OCI-LY7 (cell line): ENCODE measurements around the gene ADCK2.

Source experiments
- EZH2phosphoT487 ChIP-seq: fragments of 200-600 bp; sonication (generic); IDR thresholded peaks from 2 replicates; pipeline ENCODE4 v1.6.1; 2018; ENCODE audit warnings: low read depth, borderline replicate concordance, mild to moderate bottlenecking, mixed run types, antibody characterized with exemption, low read length, moderate library complexity, mixed read lengths
- TF ChIP-seq, protein P1 (sequence below): fragments of 200-600 bp; sonication (generic); conservative IDR thresholded peaks from 2 replicates; pipeline ENCODE4 v1.5.1; 2014; ENCODE audit warnings: mild to moderate bottlenecking, antibody characterized with exemption, low read length, moderate library complexity, mixed read lengths

DNA sequence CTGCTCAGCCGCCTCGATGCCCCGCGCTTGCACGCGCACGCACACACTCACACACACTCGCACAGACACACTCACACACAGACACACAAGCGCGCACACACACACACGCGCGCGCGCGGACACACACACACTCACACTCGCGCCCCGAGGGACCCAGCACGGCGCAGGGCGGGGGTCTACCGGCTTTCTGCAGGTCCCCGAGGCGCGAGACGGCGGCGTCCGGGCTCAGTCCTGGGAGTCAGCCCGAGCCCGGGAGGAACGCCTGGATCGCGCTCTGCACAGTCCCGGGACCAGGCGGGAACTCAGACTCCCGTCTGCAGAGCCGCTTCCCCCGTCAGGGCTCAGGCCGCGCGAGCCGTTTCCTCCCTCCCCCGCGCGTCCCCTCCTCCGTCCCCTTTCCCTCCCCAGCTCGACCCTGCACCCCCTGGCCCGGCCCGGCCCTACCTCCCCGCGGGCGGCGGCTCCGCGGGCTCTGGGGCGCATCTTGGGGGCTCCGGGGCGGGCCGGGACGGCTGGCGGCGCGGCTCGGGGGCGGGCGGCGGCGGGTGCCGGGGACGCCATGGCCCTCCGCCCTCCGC, 32.6 kb upstream of the ADCK2 start:
- TF ChIP-seq, protein P1, sequence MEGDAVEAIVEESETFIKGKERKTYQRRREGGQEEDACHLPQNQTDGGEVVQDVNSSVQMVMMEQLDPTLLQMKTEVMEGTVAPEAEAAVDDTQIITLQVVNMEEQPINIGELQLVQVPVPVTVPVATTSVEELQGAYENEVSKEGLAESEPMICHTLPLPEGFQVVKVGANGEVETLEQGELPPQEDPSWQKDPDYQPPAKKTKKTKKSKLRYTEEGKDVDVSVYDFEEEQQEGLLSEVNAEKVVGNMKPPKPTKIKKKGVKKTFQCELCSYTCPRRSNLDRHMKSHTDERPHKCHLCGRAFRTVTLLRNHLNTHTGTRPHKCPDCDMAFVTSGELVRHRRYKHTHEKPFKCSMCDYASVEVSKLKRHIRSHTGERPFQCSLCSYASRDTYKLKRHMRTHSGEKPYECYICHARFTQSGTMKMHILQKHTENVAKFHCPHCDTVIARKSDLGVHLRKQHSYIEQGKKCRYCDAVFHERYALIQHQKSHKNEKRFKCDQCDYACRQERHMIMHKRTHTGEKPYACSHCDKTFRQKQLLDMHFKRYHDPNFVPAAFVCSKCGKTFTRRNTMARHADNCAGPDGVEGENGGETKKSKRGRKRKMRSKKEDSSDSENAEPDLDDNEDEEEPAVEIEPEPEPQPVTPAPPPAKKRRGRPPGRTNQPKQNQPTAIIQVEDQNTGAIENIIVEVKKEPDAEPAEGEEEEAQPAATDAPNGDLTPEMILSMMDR = no peak
- no peak for TF ChIP-seq EZH2phosphoT487
